Left ventricle myocardium superior (tissue), 1 donor: ENCODE data around the gene CKS1B. TPM values are rescaled to one million over a fixed set of nuclear protein-coding genes. Genes with fewer than 3 reads are reported as not detected.

Source experiments
- ATAC-seq: fragments of 200-7000 bp; cut with Tn5 transposase; one replicate; pipeline ENCODE4 v1.9.1; 2020; ENCODE audit warnings: mild to moderate bottlenecking, moderate library complexity
- DNase-seq: peaks from one replicate; pipeline ENCODE4 v3.0.0-alpha.2; 2020
- intact Hi-C: fragments of 100-400 bp; cut with micrococcal nuclease; formaldehyde crosslinking; loops from one replicate; pipeline ENCODE4 v1.11.0; 2022
- total RNA-seq: library from RNA; stranded (reverse); fragmentation: NEBNext Ultra II Directional; extraction: Animal tissue kit (Norgen Biotek cat#: 25700); gene quantifications from one replicate; pipeline ENCODE4 v1.2.1, GENCODE V29; 2021
- donor health status: DM: no; HTN: yes; CAD: no; lungs with severe emphysema.

CKS1B gene
- total RNA-seq, 1 donor from 2014 or later = 16.7 TPM

GRCh38 chr1:155008015-155008941, 33.8 kb downstream of the CKS1B start:
- intact Hi-C loops = no loop called here
- ATAC-seq (no peak), DNase-seq (peak; percentile 67)

GRCh38 chr1:155009221-155009711, 34.8 kb downstream of the CKS1B start:
- intact Hi-C loops = no loop called here
- DNase-seq = peak; percentile 22
- ATAC-seq = no peak

- DNase-seq = peak; percentile 25
- intact Hi-C loops = no loop called here
- ATAC-seq = no peak
Observed at GRCh38 chr1:155009742-155010141, 35.3 kb downstream of the CKS1B start.

- intact Hi-C loops = no loop called here
- ATAC-seq (no peak), DNase-seq (peak; percentile 27)
Observed at GRCh38 chr1:155010211-155010918, 35.9 kb downstream of the CKS1B start.

- ATAC-seq = no peak
- DNase-seq = no peak
Observed at GRCh38 chr1:155011004-155011416, 36.5 kb downstream of the CKS1B start.

GRCh38 chr1:155011437-155012025, 37.0 kb downstream of the CKS1B start:
- DNase-seq (peak; percentile 28), ATAC-seq (no peak)
- intact Hi-C loops = no loop called here

More at GRCh38 chr1:155011004-155011416, 36.5 kb downstream of the CKS1B start:
- intact Hi-C loops = no loop called here

GRCh38 chr1:155012026-155012546, 37.6 kb downstream of the CKS1B start:
- peak; percentile 44 for ATAC-seq
- peak; percentile 77 for DNase-seq
- intact Hi-C loops = no loop called here

GRCh38 chr1:155012776-155013602, 38.5 kb downstream of the CKS1B start:
- intact Hi-C loops = no loop called here
- DNase-seq = no peak
- ATAC-seq = no peak

GRCh38 chr1:155013632-155014031, 39.2 kb downstream of the CKS1B start:
- ATAC-seq (no peak), DNase-seq (peak; percentile 21)
- intact Hi-C loops = no loop called here

GRCh38 chr1:155014709-155015508, 40.4 kb downstream of the CKS1B start:
- ATAC-seq (no peak), DNase-seq (peak; percentile 29)
- intact Hi-C loops = no loop called here

GRCh38 chr1:155015527-155016230, 41.2 kb downstream of the CKS1B start:
- no peak for ATAC-seq
- peak; percentile 28 for DNase-seq
- intact Hi-C loops = no loop called here

GRCh38 chr1:155016231-155016831, 41.9 kb downstream of the CKS1B start:
- intact Hi-C loops = no loop called here
- DNase-seq (peak; percentile 36), ATAC-seq (no peak)

- DNase-seq (peak; percentile 95), ATAC-seq (peak; percentile 91)
- intact Hi-C loops = no loop called here
Observed at GRCh38 chr1:155017041-155017945, 42.8 kb downstream of the CKS1B start.

GRCh38 chr1:155017946-155018316, 43.5 kb downstream of the CKS1B start:
- intact Hi-C loops = no loop called here
- ATAC-seq (peak; percentile 0), DNase-seq (peak; percentile 24)

- DNase-seq = no peak
- ATAC-seq = no peak
- intact Hi-C loops = no loop called here
Observed at GRCh38 chr1:155018617-155019348, 44.3 kb downstream of the CKS1B start.
